Liver (tissue), 9 donors: ENCODE results near the gene FAM131B. TPM values are rescaled to one million over a fixed set of nuclear protein-coding genes. Genes with fewer than 3 reads are reported as not detected.

ENCODE experiments used
- DNase-seq: peaks from one replicate; pipeline ENCODE4 v3.0.0-alpha.2; 2017; ENCODE audit warnings: low spot score
- H3K27ac ChIP-seq, 2 donors: one replicate each; pipeline ENCODE4 v1.7.0; 2013; ENCODE audit warnings: inconsistent platforms in 2 of 2, low read length in 2 of 2, control low read depth in 1 of 2, low read depth in 1 of 2, mild to moderate bottlenecking in 1 of 2
- H3K27me3 ChIP-seq, 4 donors: one replicate each; pipeline versions ENCODE4 v1.6.1 to v1.7.0; 2013; ENCODE audit warnings: low read length in 3 of 4, inconsistent platforms in 1 of 4, mild to moderate bottlenecking in 1 of 4, moderate library complexity in 1 of 4; ENCODE audit not compliant: control insufficient read depth in 4 of 4, insufficient read depth in 4 of 4
- H3K36me3 ChIP-seq, 4 donors: one replicate each; pipeline versions ENCODE4 v1.6.1 to v1.7.0; 2013; ENCODE audit warnings: low read length in 3 of 4, mild to moderate bottlenecking in 3 of 4, low read depth in 1 of 4, moderate library complexity in 1 of 4; ENCODE audit not compliant: control insufficient read depth in 4 of 4, insufficient read depth in 3 of 4
- H3K4me1 ChIP-seq, 4 donors: one replicate each; pipeline versions ENCODE4 v1.6.1 to v1.7.0; 2013; ENCODE audit warnings: low read length in 3 of 4, mild to moderate bottlenecking in 3 of 4, moderate library complexity in 1 of 4; ENCODE audit not compliant: control insufficient read depth in 4 of 4, insufficient read depth in 4 of 4
- H3K4me3 ChIP-seq, 3 donors: one replicate each; pipeline versions ENCODE4 v1.6.1 to v1.7.0; 2013; ENCODE audit warnings: low read length in 3 of 3, control low read depth in 1 of 3, low read depth in 1 of 3, mild to moderate bottlenecking in 1 of 3
- H3K9ac ChIP-seq, 2 donors: one replicate each; pipeline ENCODE4 v1.7.0; 2013; ENCODE audit warnings: low read length in 2 of 2, mild to moderate bottlenecking in 2 of 2, moderate library complexity in 2 of 2, control low read depth in 1 of 2, low read depth in 1 of 2
- H3K9me3 ChIP-seq, 4 donors: one replicate each; pipeline versions ENCODE4 v1.6.1 to v1.7.0; 2013; ENCODE audit warnings: low read length in 3 of 4; ENCODE audit not compliant: control insufficient read depth in 4 of 4
- ATF3 ChIP-seq: IDR thresholded peaks from 2 replicates; pipeline ENCODE4 v1.6.1; 2016; ENCODE audit warnings: antibody characterized with exemption
- EGR1 ChIP-seq, 2 donors: IDR thresholded peaks; 2 replicates each; pipeline ENCODE4 v1.6.1; 2016 to 2018; ENCODE audit warnings: antibody characterized with exemption in 2 of 2, low read depth in 2 of 2
- FOXA1 ChIP-seq: IDR thresholded peaks from 2 replicates; pipeline ENCODE4 v1.6.1; 2016; ENCODE audit warnings: antibody characterized with exemption
- FOXA2 ChIP-seq: IDR thresholded peaks from 2 replicates; pipeline ENCODE4 v1.6.1; 2016; ENCODE audit warnings: antibody characterized with exemption
- GABPA ChIP-seq, 2 donors: IDR thresholded peaks in 1 of 2; conservative IDR thresholded peaks in 1 of 2; 2 replicates each; pipeline ENCODE4 v1.6.1; 2016; ENCODE audit warnings: antibody characterized with exemption in 2 of 2, mild to moderate bottlenecking in 1 of 2, moderate library complexity in 1 of 2
- HNF4A ChIP-seq, 2 donors: conservative IDR thresholded peaks; 2 replicates each; pipeline ENCODE4 v1.6.1; 2016; ENCODE audit warnings: antibody characterized with exemption in 2 of 2, mild to moderate bottlenecking in 2 of 2
- HNF4G ChIP-seq: IDR thresholded peaks from 2 replicates; pipeline ENCODE4 v1.6.1; 2016; ENCODE audit warnings: antibody characterized with exemption
- JUND ChIP-seq, 2 donors: IDR thresholded peaks; 2 replicates each; pipeline ENCODE4 v1.6.1; 2016; ENCODE audit warnings: antibody characterized with exemption in 2 of 2
- NR2F2 ChIP-seq: IDR thresholded peaks from 2 replicates; pipeline ENCODE4 v1.6.1; 2016; ENCODE audit warnings: antibody characterized with exemption
- RAD21 ChIP-seq, 2 donors: IDR thresholded peaks; 2 replicates each; pipeline ENCODE4 v1.6.1; 2016; ENCODE audit warnings: antibody characterized with exemption in 2 of 2, mild to moderate bottlenecking in 2 of 2
- RXRA ChIP-seq, 2 donors: IDR thresholded peaks; 2 replicates each; pipeline ENCODE4 v1.6.1; 2017 to 2018; ENCODE audit warnings: antibody characterized with exemption in 2 of 2, mild to moderate bottlenecking in 1 of 2
- SP1 ChIP-seq: IDR thresholded peaks from 2 replicates; pipeline ENCODE4 v1.6.1; 2018; ENCODE audit warnings: antibody characterized with exemption, mild to moderate bottlenecking
- TAF1 ChIP-seq: conservative IDR thresholded peaks from 2 replicates; pipeline ENCODE4 v1.6.1; 2016; ENCODE audit warnings: antibody characterized with exemption, mild to moderate bottlenecking
- YY1 ChIP-seq: IDR thresholded peaks from 2 replicates; pipeline ENCODE4 v1.6.1; 2016; ENCODE audit warnings: antibody characterized with exemption, mild to moderate bottlenecking
- ZBTB33 ChIP-seq: IDR thresholded peaks from 2 replicates; pipeline ENCODE4 v1.6.1; 2016; ENCODE audit warnings: antibody characterized with exemption
- WGBS: extraction: QIAGEN DNeasy Blood & Tissue Kit; methylation state at CpG from one replicate; pipeline ENCODE4 v1.1.7; 2013; 5-methylcytosine and 5-hydroxymethylcytosine counted together
- polyA plus RNA-seq, 2 donors: library from polyadenylated mRNA; stranded (reverse) in 1 of 2; unstranded in 1 of 2; fragments of 200-250 nt in 1 of 2; fragments of >200 nt in 1 of 2; fragmentation: Nextera tagmentation in 1 of 2; extraction: Ambion mirVana in 1 of 2; gene quantifications; one replicate each; pipeline versions ENCODE4 v1.2.1 to v1.2.3, GENCODE V29; 2013 to 2015
- total RNA-seq, 2 donors: library from RNA; depleted of rRNA; stranded (reverse); fragments of >200 nt; gene quantifications; one replicate each; pipeline ENCODE4 v1.2.3, GENCODE V29; 2014
- TF ChIP-seq, protein P1 (sequence below): IDR thresholded peaks from 2 replicates; pipeline ENCODE4 v1.6.1; 2016; ENCODE audit warnings: antibody characterized with exemption
- donor health status: healthy.
- donor health status: healthy.
- donor health status: healthy.
- donor health status: healthy.
- donor health status: healthy.

Gene FAM131B
- total and polyA plus RNA-seq, 4 donors, result 0.06 to 0.14 (median 0.08) TPM; not detected in 1

GRCh38 chr7:143369678-143370651, 7.5 kb upstream of the FAM131B start:
- Histone ChIP-seq H3K36me3 (no peaks in the 10 kb centered on the region), H3K27ac (no peak overlapping the region), H3K4me1 (peaks cover 0 to 6% (median 3%) of the 10 kb centered on the region in 4 donors), H3K9me3 (no peaks in the 10 kb centered on the region), H3K27me3 (no peaks in the 10 kb centered on the region), H3K4me3 (no peak overlapping the region), H3K9ac (no peak overlapping the region)
- DNase-seq, result no peak
- TF ChIP-seq HNF4A (conservative IDR thresholded peaks at IDR 0.05) (peak; percentile 29 to 53), RAD21 (IDR thresholded peaks at IDR 0.05) (no peak)
- 76% methylated on average over 12 of the region's 12 CpGs for WGBS

DNA sequence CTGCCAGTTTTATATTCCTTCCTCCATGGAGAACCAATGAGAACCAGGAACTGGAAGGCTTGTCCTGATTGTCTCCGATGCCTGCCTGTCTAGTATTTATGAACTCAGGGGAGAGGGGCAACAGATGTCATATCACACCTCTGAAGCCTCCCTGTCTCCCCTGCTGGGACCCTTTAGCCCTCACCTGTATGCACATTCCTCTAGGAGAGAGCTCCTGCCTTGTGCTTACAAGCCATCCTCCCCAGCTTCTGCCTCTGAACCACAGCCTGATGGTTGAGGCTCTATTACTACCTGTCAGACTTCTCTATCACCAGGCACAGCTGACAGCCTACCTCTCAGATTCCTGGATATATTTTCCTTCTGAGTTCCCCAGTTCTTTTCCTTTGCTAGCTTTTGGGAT, 5.9 kb upstream of the FAM131B start:
- Histone ChIP-seq H3K4me1 (peaks cover 0 to 6% (median 3%) of the 10 kb centered on the region in 4 donors), H3K9me3 (no peaks in the 10 kb centered on the region), H3K9ac (no peak overlapping the region), H3K27ac (no peak overlapping the region), H3K4me3 (no peak overlapping the region), H3K27me3 (peaks cover 0 to 2% (median under 1%) of the 10 kb centered on the region in 4 donors), H3K36me3 (no peaks in the 10 kb centered on the region)
- DNase-seq, result no peak
- no peak for TF ChIP-seq RAD21 (IDR thresholded peaks at IDR 0.05)
- no peak for TF ChIP-seq ZBTB33
- TF ChIP-seq HNF4A (conservative IDR thresholded peaks at IDR 0.05), result no peak
- TF ChIP-seq EGR1 (IDR thresholded peaks at IDR 0.05; ENCODE audit: low read depth in 2 of 2), result no peak
- TF ChIP-seq FOXA1, result no peak
- no peak for TF ChIP-seq ATF3
- TF ChIP-seq NR2F2, result no peak
- TF ChIP-seq, protein P1, sequence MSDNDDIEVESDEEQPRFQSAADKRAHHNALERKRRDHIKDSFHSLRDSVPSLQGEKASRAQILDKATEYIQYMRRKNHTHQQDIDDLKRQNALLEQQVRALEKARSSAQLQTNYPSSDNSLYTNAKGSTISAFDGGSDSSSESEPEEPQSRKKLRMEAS, result no peak
- no peak for TF ChIP-seq SP1
- no peak for TF ChIP-seq GABPA (IDR thresholded peaks at IDR 0.05 in 1 of 2, conservative IDR thresholded peaks at IDR 0.05 in 1 of 2)
- no peak for TF ChIP-seq TAF1
- no peak for TF ChIP-seq YY1
- no peak for TF ChIP-seq JUND (IDR thresholded peaks at IDR 0.05)
- WGBS, result 97% methylated on average over 1 of the region's 1 CpG

GRCh38 chr7:143367972-143368371, 5.5 kb upstream of the FAM131B start:
- Histone ChIP-seq H3K9me3 (no peaks in the 10 kb centered on the region), H3K4me1 (peaks cover 0 to 7% (median 3%) of the 10 kb centered on the region in 4 donors), H3K27me3 (peaks cover 0 to 6% (median 1%) of the 10 kb centered on the region in 4 donors), H3K27ac (no peak overlapping the region), H3K36me3 (no peaks in the 10 kb centered on the region), H3K9ac (no peak overlapping the region), H3K4me3 (no peak overlapping the region)
- no peak for TF ChIP-seq ATF3
- TF ChIP-seq RXRA (IDR thresholded peaks at IDR 0.05), result no peak
- TF ChIP-seq ZBTB33, result no peak
- no peak for TF ChIP-seq EGR1 (IDR thresholded peaks at IDR 0.05; ENCODE audit: low read depth in 2 of 2)
- TF ChIP-seq, protein P1, result no peak
- TF ChIP-seq GABPA (IDR thresholded peaks at IDR 0.05 in 1 of 2, conservative IDR thresholded peaks at IDR 0.05 in 1 of 2), result no peak
- TF ChIP-seq YY1, result no peak
- no peak for TF ChIP-seq FOXA2
- TF ChIP-seq JUND (IDR thresholded peaks at IDR 0.05), result no peak
- TF ChIP-seq TAF1, result no peak
- no peak for TF ChIP-seq RAD21 (IDR thresholded peaks at IDR 0.05)
- no peak for TF ChIP-seq HNF4G
- DNase-seq, result no peak
- WGBS, result 76% methylated on average over 4 of the region's 4 CpGs
